Epithelial cell of esophagus (primary cell): Measurements from ENCODE around the gene PLSCR1.
"Not testable (repeated sequence)": the region's sequence is repeated elsewhere in the genome, so short reads cannot be mapped to it uniquely, and the experiment has no call there.

Experiments
- DNase-seq: peaks from one replicate; pipeline ENCODE4 v3.0.0; 2010; ENCODE audit warnings: low read depth
- H3K4me3 ChIP-seq: 2 replicates; pipeline ENCODE4 v1.5.1; 2011; ENCODE audit warnings: mild to moderate bottlenecking, low read length, control low read depth
- TF ChIP-seq, protein P1 (sequence below): IDR thresholded peaks from 2 replicates; pipeline ENCODE4 v1.5.1; 2011; ENCODE audit warnings: low read depth, mild to moderate bottlenecking, low read length, control low read depth, inconsistent platforms; ENCODE audit not compliant: insufficient read depth; ENCODE audit errors: missing control alignments

The PLSCR1 gene

DNA sequence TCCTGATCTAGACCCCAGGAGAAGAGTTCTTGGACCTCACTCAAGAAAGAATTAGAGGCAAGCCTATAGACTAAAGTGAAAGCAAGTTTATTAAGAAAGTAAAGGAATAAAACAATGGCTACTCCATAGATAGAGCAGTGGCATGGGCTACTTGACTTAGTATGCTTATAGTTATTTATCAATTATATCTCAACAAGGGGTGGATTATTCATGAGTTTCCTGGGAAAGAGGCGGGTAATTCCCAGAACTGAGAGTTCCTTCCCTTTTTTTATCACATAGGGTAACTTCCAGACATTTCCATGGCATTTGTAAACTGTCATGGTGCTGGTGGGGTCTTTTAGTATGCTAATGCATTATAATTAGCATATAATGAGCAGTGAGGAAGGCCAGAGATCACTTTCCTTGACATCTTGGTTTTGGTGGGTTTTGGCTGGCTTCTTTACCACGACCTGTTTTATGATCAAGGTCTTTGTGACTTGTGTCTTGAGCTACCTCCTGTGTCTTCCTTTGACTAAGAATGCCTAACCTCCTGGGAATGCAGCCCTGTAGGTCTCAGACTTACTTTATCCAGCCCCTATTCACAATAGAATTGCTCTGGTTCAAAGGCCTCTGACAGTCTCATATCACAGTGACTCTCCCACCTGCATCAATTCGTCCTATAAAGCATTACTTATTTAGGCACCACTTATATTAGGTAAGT, 39.8 kb downstream of the PLSCR1 start:
- peak; percentile 59 for DNase-seq
- TF ChIP-seq, protein P1, sequence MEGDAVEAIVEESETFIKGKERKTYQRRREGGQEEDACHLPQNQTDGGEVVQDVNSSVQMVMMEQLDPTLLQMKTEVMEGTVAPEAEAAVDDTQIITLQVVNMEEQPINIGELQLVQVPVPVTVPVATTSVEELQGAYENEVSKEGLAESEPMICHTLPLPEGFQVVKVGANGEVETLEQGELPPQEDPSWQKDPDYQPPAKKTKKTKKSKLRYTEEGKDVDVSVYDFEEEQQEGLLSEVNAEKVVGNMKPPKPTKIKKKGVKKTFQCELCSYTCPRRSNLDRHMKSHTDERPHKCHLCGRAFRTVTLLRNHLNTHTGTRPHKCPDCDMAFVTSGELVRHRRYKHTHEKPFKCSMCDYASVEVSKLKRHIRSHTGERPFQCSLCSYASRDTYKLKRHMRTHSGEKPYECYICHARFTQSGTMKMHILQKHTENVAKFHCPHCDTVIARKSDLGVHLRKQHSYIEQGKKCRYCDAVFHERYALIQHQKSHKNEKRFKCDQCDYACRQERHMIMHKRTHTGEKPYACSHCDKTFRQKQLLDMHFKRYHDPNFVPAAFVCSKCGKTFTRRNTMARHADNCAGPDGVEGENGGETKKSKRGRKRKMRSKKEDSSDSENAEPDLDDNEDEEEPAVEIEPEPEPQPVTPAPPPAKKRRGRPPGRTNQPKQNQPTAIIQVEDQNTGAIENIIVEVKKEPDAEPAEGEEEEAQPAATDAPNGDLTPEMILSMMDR: no peak
- no peak overlapping the region for H3K4me3 ChIP-seq

DNA sequence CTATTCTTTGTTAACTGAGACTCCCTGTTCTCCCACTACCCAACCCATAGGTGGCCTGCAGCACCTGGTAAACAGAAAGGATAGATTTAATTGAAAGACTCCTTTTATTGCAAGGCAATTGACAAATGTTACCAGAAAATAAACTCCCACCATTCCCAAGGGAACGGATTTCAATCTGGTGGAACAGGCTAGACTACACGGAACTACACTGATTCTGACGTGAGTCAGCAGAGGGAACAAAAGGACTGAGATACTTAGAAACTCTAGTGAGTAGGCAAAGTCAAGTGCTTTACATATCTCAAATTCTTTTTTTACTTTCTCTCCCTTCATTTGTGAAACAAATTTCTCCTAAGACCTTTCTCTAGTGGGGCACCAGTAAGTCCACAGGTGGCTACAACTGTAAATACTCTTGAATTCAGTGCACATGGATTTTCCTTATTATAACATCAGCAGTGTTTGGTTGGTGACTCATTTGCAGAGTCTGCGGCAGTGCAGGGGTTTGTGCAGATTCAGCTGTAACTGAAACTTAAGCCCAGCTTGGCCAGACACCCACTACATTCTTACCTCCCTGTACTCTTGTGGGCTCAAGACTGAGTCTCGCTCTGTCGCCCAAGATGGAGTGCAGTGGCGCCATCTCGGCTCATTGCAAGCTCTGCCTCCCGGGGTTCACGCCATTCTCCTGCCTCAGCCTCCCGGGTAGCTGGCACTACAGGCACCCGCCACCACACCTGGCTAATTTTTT, 40.8 kb downstream of the PLSCR1 start:
- TF ChIP-seq, protein P1: no peak
- peak; percentile 95 for DNase-seq

DNA sequence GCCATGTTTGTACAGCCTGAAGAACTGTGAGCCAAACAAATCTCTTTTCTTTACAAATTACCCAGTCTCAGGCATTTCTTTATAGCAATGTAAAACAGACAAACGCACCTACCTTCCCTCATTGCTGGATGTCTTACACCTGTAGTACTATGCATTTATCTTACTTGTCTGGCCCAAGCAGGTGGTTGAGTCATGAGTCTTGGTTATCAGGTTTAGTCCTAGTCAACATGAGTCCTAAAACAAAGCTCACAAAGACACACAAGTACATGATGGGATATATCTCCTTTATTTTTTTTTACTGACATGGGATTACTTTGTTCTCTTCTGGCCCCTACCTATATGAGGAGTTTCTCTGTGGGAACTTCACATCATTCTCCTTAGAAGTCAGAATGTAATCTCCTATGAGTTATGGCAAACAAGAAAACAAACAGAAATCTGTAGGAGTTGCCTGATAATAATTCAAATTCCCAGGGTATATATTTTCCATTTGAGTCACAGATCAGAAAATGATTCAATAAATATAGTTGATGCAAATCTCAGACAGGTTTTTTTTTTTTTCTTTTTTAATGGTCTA, 41.4 kb downstream of the PLSCR1 start:
- no peak overlapping the region for H3K4me3 ChIP-seq
- TF ChIP-seq, protein P1: no peak
- DNase-seq: peak; percentile 81

More for the DNA sequence above, 40.8 kb downstream of the PLSCR1 start:
- no peak overlapping the region for H3K4me3 ChIP-seq

DNA sequence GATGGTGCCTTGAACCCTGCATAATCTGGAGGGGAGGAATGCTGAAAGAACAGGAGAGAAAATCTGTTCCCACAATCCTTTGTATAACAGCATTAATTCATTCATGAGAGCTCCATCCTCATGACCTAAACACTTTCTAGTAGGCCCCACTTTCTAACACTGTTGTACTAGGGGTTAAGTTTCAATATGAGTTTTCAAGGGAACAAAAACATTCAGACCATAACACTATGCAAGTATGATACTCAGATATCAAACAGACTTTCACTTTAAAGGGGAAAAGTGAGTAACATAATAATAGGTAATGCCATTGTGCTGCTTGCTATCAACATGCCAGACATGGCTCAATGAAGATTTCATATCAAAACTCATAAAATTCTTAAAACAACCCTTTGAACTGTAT, 42.7 kb downstream of the PLSCR1 start:
- TF ChIP-seq, protein P1: no peak
- no peak overlapping the region for H3K4me3 ChIP-seq
- no peak for DNase-seq

DNA sequence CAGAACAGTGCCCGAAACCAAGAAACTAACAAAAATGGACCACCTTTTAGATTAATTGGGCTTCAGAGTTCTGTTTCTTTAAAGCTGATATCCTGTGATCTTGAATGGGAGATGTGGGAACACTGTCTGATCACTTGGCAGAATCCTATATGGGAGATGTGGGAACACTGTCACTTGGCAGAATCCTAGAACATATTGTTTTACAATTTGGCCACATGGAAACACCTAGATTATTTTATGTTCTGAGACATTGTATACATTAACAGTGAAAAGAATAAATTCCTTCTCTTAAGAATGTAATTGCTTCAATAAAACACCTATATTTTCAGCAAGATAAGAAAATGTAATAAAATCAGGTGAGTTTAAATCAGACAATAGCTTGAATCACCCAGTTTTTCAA, 44.7 kb downstream of the PLSCR1 start:
- no peak for DNase-seq
- H3K4me3 ChIP-seq: no peak overlapping the region
- TF ChIP-seq, protein P1: no peak

DNA sequence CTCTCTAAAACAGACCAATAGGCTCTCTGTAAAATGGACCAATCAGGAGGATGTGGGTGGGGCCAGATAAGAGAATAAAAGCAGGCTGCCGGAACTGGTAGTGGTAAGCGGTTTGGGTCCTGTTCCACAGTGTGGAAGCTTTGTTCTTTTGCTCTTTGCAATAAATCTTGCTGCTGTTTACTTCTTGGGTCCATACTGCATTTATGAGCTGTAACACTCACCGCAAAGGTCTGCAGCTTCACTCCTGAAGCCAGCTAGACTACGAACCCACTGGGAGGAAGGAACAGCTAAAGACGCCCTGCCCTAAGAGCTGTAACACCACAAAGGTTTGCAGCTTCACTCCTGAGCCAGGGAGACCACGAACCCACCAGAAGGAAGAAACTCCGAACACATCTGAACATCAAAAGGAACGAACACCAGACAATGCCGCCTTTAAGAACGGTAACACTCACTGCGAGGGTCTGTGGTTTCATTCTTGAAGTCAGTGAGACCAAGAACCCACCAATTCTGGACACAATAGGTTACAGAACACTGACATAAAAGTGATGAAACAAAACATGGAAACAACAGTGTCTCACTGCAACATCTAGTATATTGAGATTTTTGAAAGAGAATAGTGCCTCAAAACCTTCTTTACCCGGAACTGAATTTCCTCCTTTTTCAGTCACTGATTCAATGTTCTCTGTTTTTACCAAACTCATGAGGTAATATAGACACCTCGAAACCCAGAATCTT, 46.2 kb downstream of the PLSCR1 start:
- no peak for DNase-seq

DNA sequence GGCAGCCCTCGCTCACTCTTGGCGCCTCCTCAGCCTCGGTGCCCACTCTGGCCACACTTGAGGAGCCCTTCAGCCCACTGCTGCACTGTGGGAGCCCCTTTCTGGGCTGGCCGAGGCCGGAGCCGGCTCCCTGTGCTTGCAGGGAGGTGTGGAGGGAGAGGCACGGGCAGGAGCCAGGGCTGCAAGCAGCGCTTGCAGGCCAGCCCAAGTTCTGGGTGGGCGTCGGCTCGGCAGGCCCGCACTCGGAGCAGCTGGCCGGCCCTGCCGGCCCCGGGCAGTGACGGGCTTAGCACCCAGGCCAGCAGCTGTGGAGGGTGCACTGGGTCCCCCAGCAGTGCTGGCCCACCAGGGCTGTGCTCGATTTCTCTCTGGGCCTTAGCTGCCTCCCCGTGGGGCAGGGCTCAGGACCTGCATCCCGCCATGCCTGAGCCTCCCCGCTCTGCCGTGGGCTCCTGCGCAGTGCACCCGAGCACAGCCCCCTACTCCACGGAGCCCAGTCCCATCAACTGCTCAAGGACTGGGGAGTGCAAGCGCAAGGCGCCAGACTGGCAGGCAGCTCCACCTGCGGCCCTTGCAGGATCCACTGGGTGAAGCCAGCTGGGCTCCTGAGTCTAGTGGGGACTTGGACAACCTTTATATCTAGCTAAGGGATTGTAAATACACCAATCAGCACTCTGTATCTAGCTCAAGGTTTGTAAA, 47.1 kb downstream of the PLSCR1 start:
- DNase-seq, H3K4me3 ChIP-seq: not testable (repeated sequence)

More for the DNA sequence above, 46.2 kb downstream of the PLSCR1 start:
- TF ChIP-seq, protein P1: no peak
- H3K4me3 ChIP-seq: no peak overlapping the region
